ENCODE results near the gene UACA. TPM values are rescaled to one million over a fixed set of nuclear protein-coding genes. Genes with fewer than 3 reads are reported as not detected.
A peak's percentile ranks its signal among the peaks of the same experiment; 100 is the strongest.
"Not testable (repeated sequence)": the region's sequence is repeated elsewhere in the genome, so short reads cannot be mapped to it uniquely, and the experiment has no call there.

Gene UACA
- total RNA-seq, 1 donor from 2014 or later: 73.4 TPM

DNA sequence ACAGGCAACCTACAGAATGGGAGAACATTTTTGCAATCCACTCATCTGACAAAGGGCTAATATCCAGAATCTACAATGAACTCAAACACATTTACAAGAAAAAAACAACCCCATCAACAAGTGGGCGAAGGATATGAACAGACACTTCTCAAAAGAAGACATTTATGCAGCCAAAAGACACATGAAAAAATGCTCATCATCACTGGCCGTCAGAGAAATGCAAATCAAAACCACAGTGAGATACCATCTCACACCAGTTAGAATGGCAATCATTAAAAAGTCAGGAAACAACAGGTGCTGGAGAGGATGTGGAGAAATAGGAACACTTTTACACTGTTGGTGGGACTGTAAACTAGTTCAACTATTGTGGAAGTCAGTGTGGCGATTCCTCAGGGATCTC lies 100.3 kb downstream of the UACA start:
- not testable (repeated sequence) for DNase-seq (ENCODE audit: low spot score)

DNA sequence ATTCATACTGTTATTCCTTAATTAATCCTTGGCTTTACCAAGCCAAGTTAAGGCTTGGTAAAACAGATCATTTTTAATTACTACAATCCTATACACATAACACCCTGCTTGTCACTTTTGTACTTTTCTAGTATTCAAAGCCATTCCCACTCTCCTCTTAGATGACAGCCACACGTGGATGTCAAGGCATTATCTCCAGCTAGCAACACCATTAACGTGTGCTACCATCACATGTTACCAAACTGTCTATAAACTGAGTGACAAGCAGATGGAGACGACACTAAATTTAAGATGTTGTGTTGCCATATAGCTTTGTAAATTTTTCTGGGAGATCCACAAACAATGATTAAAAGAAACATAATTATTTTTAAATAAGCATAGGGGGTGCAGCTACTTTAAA lies 103.7 kb downstream of the UACA start:
- no peak for DNase-seq (ENCODE audit: low spot score)

DNA sequence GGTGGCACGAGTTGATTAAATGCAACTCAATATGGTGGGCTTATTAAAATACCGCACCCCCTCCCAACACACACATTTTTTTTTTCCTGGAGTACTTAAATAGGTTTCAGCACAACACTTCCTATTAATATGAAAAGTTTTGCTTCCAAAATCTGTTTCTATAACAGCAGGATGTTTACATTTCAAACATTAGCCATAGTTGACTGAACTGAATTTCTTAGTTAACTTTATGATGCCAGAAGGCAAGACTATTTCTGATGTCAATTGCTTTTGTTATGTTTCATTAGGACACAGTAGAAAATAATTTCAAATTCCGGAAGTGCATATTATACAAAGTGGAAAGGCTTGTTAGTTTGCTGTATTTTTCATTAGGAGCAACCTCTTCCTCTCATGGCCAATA lies 104.7 kb downstream of the UACA start:
- no peak for DNase-seq (ENCODE audit: low spot score)

DNA sequence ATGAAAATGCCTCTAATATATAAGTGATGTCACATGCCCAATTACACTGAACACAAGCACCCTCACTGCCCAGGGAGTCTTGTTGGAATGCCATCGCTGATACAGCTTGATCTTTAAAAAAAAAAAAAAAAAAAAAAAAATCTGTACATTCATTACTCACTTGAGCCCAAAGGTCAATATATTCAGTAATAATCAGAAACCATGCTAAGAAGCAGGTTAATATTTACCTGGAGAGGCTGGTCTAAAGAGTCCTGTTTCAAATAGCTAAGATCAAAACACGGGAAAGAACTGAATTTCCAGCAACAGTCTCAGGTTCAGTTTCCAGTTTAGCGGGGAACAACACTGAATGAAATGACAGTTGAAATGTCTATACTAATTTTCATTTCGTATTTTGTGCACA lies 109.9 kb downstream of the UACA start:
- DNase-seq (ENCODE audit: low spot score): no peak

DNA sequence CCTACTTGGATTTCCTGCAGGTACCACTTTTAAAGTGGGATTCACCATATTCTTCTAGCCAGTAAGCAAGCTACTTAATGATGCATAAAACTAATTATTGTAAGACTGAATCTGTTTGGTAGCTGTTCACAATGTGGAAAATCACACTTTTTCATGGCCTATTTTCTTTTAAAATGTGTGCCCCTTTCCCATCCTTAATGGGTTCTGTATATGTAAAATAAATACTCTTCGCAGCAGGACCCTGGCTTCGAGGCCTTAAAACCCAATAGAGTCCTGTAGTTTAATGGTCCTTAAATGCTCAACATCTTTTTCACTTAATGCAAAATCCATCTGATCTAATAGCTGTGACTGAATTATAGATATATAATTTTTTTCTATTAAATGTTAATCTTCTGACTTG lies 111.0 kb downstream of the UACA start:
- DNase-seq (ENCODE audit: low spot score): no peak

DNA sequence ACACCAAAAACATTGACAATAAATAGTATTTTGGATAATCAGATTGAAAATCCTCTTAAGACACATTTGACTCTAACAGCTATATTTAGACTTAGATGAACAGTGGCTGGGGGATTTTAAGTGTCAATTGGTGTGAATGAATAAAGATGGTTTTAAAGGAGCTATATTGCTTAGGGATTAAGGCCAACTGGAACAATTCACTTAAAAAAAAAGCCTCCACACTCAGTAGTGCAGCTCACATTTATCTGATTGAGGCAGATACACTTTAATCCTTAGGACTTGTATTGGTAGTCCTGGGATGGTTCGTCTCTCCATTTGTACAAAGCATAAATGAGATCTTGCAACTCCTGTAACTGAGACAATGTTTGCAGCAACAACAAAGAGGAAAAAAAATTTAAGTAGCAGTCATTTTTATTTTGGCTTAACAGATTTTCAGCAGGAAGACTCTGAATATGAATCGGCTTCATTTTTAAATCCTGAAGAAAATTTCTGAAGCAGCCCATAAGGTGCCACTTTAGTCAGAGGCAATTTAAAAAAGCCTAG lies 112.0 kb downstream of the UACA start:
- no peak for DNase-seq (ENCODE audit: low spot score)

DNA sequence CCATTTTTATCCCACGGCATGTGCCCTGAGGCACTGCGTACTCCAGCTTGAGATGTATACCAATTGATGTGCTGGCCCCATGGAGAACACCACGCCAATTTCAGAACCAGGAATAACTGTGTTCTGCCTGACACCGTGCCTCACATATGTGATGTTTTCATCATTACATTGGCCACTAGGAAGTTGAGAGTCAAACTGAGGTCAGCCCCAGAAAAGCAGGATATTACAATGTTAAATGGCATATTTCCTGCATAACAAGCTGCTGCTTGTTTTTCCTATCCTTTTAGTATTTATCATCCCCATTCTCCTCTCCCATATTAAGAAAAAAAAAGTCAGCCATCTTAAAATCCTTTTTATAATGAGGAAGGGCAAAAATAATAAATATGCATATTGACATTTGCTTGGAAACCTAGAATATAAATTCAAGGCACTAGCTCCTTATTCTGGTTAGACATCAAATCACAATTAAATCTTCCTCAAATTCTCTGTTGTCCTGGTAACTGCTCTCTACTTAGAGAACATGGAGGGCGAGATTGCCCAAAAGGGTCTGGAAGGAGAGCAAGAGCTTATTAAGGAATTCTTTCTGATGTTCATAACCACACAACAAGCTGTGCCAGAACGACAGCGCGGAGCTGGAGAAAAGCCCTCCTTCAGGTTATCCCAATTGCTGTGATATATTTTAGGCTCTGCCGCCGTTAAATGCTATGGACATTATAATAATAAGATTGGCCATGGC lies 112.6 kb downstream of the UACA start:
- no peak for DNase-seq (ENCODE audit: low spot score)

DNA sequence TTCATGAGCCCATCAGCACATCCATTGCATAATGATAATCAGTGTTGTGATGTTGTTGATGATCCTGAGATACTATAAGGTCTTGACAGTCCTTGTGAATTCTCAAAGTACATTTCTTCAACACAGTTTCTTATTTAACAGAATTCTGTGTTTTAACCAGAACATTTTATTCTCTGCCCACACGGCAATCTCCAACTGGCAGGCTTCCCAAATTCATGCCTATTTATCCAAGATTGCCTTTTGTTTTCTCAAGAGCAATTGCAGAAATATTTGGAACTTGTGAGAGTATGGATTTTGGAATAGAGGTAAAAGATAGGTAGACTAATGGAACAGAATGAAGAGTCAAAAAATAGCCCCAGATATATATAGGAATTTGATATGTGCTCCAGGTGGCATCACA lies 116.0 kb downstream of the UACA start:
- DNase-seq (ENCODE audit: low spot score): no peak

DNA sequence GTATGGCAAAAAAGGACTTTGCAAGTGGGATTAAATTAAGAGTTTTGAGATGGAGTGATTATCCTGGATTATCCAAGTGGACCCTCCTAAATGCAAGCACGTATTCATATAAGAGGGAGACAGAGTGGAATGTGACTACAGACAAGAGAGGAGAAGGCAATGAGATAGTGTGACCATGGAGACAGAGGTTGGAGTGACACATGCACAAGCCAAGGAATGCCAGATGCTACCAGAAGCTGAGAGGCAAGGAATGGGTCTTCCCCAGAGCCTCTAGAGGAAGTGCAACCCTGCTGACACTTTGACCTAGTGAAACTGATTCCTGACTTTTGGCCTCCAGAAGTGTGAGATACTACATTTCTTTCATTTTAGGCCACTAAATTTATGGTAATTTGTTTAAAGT lies 117.2 kb downstream of the UACA start:
- no peak for DNase-seq (ENCODE audit: low spot score)

DNA sequence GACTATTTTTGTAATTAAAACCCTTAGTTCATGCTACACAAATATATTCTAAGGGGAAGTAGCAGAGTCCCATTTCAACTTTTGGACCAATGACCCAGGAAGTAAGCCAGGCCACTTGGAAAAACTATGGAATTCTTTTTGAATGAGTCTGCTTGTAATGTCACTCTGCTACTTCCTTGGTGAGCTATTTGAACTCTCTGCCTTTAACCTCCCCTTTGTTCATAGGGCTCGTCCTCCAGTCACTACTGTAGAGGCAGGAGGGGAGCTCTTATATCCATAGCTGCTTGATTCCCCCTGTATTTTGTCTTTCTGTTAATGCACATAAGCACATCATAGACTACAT lies 119.6 kb downstream of the UACA start:
- DNase-seq (ENCODE audit: low spot score): no peak

DNA sequence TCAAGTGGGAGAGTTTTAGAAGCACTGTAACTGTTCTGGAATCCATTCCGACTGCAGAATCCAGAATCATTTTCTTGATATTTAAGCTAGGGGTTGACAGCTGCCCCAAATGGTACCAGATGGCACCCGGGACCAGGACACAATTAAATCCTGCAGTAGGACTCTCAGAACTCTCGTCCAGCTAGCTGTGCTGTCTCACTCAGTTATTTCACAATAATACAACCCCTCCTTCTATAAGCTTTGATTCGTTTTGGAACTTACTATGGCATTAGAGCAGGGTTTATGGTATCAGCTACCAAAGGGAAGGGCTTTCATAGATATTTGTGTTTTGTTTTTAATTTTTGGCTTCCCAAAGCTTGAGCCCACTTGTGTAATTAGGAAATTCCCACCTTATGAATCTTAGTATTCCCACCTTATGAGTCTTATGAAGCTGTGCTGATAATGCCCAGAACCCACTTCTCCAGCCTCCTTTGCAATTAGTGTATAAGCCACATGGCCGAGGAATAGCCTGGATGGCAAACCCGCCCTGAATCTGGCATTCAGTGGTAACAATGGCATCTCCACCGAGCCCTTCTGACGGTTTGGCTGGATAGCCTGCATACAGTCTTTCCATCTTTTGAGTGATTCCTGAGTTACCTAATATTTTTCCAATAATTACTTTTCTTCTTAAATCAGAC lies 120.1 kb downstream of the UACA start:
- no peak for DNase-seq (ENCODE audit: low spot score)

DNA sequence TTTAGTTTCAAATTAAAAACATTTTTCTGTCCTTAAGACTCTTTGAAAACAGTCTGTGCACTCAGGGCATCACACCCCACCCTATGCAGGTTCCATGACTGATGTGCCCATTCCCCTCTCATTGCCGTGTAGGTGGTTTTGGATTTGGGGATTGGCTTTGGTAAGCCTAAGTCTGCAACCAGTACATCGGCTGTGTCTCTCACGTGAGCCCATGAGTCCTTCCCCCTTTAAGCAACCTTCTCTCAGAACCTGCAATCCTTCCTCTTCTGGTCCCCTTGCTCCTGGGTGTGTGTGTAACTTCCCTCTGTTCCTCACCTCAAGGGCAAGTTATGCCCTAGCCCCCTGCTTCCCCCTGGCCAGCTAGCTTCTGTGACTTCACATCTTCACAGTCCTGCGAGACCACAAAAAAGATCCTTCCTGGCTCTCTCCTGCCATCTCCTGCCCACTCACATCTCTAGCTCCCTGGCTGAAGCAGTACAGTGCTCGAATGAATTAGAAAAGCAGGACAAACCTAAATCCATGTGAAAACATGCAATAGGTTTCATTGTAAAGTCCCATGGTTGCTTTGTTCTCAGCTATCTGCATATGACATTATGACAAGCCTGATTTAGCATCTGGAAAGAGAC lies 126.7 kb downstream of the UACA start:
- DNase-seq (ENCODE audit: low spot score): peak; percentile 80

DNA sequence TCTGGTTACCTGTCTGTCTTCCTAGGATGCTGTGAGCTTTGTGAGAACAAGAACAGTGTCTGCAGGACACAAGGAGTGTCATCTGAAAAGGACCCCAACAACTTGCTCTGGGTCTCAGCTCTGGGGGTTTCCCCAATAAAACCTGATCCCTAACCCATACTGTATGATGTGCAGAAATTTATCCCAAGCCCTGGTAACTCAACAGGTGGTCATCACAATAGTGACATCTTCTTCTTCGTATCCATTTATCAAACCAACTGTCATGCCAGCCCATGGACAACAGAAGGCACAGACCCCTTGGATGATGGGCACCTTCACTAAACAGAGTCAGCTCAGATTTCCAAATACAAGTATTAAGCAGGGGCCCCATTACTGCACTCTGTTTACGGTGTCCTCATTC lies 127.5 kb downstream of the UACA start:
- no peak for DNase-seq (ENCODE audit: low spot score)

DNA sequence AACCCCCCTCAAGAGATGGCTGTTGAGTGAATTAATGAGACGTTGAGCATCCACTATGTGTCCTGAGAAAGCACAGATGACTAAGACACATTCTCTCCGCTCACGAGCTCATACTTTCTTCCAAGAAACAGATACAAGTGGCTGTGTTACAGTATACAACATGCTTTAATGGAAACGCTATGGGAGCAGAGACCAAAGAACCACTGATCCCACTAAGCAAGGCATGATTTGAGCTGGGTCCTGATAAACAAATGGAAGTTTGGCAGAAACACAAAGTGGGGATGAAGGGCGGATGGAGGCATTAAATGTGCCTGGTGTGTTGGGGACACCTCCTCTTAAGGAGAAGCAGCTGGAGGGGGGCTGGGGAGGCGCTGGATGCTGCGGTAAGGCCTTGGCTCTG lies 129.4 kb downstream of the UACA start:
- DNase-seq (ENCODE audit: low spot score): peak; percentile 97

DNA sequence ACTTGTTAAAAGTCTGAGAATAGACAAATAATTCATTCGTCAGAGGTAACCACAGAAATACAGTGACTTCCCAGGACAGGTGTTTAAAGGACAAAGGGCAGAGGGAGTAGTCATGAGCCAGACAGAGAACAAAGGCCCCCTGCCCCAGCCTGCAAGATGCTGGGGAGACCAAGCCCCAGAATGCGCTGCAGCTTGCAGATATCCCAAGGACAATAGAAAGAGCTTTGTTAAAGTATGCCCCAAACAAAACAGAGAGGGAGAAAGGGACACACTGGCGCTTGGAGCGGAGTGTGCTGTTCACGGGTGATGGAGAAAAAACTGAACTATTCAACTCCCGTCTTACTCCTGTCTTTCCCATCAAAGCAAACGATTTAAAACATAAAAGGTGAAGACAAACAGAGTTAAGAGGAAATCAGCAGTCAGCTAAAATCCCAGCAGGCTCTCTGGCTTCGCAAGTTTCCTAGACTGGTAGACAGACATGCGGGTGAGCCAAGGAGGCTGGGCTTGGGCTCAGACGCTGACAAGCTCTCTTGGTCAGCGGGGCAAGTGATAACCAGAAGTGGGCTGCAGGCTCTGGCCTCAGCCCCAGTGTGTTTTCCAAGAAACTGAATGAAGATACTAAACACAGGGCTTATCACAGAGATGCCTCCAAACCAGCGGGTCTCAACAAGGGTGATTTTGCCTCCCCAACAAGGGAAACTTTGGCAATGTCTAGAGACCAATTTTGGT lies 130.1 kb downstream of the UACA start:
- peak; percentile 90 for DNase-seq (ENCODE audit: low spot score)

DNA sequence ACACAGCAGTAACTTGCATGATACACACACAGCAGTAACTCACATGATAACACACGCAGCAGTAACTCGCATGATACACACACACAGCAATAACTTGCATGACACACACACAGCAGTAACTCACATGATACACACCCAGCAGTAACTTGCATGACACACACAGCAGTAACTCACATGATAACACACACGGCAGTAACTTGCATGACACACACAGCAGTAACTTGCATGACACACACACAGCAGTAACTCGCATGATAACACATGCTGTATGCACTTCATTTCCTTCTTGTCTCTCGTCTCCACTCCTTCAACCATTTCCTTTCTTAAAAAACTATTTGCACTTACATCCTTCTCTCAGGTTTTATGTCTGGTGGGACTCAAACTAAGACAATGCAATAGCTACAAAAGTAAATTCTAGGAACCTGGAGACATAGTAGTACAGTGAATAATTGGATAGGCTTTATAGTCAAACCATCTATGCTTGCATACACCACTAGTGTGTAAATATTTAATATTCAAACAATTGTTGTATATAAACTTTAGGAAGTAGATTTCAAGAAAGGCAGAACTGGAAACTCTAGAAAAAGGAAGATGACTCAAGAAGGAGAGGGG lies 130.8 kb downstream of the UACA start:
- no peak for DNase-seq (ENCODE audit: low spot score)

DNA sequence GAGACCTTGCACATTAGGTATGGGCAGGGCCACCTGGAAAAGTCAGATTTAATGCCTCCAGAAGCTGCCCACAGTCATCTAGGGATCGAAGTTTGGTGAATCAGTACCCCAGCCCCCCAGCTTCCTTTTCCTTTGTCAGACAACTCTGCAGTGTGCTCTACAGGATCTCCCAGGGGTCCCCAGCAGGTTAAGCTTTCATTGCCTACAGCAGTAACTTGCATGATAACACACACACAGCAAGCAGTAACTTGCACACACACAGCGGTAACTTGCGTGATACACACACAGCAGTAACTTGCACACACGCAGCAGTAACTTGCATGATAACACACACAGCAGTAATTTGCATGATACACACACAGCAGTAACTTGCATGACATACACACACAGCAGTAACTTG lies 131.3 kb downstream of the UACA start:
- no peak for DNase-seq (ENCODE audit: low spot score)

DNA sequence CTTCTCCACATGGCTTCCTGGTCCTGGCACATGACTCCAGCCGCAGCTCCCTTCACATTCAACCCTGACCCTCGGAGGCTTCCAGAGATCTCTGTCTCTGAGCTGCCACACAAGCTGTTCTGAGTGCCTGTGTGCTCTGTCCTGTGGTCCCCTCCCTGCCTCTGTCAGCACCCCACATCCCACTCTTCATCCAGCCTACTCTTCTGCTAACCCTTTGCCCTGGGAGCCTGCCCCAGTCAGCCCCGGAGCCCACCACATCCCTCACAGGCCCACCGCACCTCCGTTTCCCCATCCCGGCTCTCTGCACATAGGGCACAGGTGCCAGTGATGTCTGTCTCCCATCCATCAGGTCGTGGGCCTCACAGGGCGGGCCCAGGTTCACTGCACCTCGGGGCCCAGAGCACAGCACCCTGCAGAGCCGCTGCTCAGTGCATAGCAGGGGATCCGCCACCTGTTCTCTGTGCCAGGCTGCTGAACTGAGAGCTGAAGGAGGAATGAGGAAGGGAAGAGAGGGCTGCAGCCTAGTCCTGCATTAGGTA lies 133.6 kb downstream of the UACA start:
- DNase-seq (ENCODE audit: low spot score): no peak

DNA sequence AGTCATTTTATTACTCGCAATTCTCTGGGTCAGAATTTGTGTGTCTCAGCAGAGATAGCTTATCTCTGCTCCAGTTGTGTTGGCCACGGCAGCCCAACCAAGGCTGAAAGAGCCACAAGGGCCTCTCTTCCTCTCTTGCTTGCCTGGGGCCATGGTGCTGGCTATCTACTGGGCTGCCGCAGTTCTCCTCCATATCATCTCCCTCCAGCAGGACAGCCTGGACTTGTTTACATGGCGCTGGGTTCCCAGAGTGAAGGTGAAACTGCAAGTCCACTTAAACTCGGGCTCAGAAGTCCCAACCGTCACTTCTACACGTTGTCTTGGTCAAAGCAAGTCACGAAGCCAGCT lies 134.8 kb downstream of the UACA start:
- DNase-seq (ENCODE audit: low spot score): no peak

DNA sequence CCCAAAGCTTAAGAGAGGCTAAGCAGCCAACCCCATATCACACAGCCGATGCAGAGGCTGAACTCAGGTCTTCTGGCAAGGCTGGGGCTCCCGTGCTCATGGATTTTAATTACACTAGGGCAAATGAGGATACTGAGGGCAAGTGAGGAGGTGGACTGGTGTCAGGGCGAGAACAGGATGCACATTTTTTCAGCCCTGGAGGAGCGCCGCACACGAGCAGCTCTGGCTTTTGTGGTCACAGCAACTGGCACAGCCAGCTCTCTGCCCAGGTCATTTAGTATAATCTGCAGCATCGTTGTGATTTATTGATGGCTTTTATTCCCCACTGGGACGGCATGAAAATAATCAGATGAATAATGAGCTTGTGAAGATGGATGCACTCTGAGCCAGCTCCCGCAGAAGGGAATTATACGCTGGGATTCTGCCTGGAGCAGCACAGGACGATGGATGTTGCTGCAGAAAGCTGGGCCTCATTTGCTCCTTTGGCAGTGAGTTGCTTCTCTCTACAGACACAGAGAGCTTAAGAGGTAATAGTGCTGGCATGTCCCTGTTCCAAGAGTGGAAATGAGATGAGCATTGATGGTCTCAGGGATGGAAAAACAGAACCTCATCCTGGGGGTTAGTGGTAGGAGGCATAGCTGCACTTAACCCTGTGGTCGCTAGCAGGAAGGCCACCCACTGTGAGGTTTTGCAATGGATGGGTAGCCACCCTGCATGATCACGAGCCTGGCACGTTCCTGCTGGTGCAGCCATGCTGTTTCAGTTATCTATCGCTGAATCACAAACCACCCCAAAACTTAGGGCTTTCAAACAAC lies 135.4 kb downstream of the UACA start:
- DNase-seq (ENCODE audit: low spot score): peak; percentile 88

DNA sequence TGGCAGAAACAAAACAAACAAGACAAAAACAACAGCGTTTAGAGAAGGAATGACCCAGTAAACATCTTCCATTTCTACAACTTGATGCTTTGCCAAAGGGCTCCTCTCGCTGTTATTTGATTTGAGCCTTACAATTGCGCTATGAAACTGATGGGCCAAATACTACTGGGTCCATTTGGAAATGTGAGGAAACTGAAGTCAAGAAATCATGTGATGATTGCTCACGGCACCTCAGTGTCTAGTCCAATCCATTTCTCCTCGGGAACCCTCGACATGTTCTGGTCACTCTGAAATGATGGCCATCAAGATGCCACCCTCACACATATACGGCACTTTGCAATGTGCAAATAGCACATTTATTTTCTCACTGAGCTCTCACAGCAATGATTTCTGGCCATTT lies 136.0 kb downstream of the UACA start:
- no peak for DNase-seq (ENCODE audit: low spot score)

Measured in umbilical cord (tissue), 2 donors.